T-helper 1 cell (primary cell): ENCODE measurements around the gene CD300H.
"Not testable (repeated sequence)": the region's sequence is repeated elsewhere in the genome, so short reads cannot be mapped to it uniquely, and the experiment has no call there.

Experiments used
- DNase-seq, 5 donors: peaks; one replicate each; pipeline ENCODE4 v3.0.0-alpha.2; 2012 to 2020

The CD300H gene

DNA sequence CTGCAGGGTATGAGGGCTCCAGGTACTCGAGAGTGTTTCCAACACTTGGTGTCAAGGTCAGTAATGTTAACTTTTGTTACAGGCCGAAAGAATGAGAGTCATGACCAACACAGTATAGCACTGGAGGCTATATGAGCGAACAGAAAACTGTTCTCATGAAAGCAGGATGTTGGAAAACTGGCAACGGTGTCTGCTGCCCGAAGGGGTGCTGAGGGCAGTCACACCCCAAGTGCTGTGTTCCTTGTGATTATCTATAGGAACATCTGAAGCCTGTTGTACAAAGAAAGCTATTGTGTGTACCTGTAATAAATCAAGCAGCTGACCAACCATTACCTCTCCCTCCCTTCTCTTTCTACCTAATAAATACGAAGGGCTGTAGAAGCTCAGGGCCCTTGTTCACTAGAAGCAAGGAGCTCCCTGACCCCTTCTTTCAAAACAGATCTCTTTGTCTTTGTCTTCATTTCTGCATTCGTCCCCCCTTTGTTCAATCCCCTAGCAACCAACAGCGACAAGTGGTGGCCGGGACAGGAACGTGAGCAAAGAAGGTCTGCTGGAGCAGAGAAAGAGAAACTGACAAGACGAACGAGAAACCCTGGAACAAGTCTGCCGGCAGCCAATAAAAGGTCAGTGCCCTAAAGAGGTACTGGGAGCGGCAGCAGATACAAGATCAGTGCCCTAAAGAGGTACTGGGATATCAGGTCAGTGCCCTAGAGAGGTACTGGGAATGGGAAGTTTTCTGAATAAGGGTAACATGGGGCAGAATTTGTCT is 17.2 kb upstream of the CD300H start:
- DNase-seq: no peak

- no peak for DNase-seq
Observed at GRCh38 chr17:74582633-74583032, 15.3 kb upstream of the CD300H start.

- DNase-seq: no peak
Observed at GRCh38 chr17:74579900-74580299, 12.6 kb upstream of the CD300H start.

DNA sequence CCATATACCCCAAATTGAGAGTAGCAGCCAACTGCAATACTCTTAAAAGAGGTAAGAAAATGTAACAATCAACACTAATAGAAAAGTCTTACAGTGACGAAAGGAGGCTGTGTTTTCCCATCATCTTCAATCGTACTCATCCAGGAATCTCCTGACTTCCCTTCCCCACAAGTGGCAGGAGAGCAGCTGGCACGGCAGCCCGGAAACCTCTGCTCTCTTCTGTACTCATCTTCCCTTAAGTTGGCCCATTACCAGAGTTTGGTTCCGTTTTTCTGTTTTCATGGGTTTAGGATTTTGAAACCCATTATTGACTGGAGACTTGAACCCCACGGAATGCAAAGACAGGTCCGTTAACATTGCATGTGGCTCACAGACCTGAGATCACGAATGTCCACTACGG is 11.7 kb upstream of the CD300H start:
- DNase-seq: no peak

DNA sequence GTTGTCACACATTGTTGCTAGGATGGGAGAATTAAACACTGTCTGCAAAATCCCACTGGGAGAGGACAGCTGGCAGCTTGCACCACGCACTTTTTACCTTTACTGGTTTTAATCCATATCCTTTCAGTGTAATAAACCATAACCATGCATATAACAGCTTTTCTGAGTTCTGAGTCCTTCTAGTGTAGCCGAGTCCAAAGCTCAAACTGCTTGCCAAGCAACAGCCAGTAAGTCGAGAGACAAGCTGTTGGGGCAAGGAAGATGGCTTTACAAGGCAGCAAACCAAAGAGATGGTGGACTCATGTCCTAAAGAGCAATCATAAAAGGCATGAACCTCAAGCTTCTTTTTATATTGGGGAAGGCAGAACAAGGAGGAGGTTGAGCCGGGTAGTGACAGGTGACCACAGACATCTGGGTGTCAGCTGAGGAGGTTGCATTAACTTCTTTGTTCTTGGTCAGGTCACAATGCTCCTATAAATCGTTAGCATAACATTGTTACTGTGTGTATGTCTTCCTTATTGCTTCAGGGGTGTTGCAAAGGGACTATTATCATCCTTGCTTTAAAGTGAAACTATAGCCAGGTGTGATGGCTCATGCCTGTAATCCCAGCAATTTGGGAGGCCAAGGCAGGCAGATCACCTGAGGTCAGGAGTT is 7.3 kb upstream of the CD300H start:
- no peak for DNase-seq

GRCh38 chr17:74573635-74574034 is 6.3 kb upstream of the CD300H start:
- not testable (repeated sequence) for DNase-seq

GRCh38 chr17:74573169-74573568 is 5.9 kb upstream of the CD300H start:
- no peak for DNase-seq

GRCh38 chr17:74571621-74572270 is 4.4 kb upstream of the CD300H start:
- no peak for DNase-seq

DNA sequence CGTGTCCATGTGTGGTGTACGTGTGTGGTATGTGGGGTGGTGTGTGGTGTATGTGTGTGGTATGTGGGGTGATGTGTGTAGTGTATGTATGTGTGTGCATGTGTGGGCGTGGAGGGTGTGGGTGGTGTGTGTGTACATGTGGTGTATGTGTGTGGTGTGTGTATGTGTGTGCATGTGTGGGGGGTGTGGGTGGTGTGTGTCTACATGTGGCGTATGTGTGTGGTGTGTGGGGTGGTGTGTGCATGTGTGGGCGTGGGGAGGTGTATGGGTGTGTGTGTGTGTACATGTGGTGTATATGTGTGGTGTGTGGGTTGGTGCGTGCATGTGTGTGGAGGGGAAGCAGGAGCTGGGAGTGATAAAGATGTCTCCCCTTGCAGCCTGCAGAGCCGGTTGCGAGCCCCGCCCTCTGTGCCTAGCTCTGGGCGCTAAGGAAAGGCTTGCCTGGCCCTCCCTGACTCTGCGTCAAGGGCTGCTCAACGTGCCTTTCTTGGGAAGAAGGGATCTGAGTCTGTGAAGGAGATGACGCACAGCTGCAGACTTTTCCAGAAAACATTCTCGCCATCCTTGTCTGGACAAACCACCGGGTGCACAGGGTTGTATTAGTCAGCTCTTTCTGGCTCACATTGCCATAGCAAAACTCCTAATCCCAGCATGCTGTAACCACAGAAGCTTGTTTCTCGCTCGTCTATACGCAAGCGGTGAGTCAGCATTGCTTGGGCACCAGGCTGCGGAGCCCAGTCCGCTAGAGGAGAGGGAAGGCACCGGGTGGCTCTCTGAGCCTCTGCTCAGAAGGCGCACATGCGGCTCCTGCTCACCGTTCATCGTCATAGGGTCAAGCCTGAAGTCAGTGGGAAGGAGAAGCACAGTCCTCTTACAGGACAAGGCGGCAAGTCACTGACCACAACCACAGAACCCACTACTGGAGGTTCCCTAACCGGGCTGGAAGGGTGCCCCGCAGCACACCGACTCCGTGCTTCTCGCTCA is 2.0 kb upstream of the CD300H start:
- peak in 1 of 5 donors; percentile 38 for DNase-seq

DNA sequence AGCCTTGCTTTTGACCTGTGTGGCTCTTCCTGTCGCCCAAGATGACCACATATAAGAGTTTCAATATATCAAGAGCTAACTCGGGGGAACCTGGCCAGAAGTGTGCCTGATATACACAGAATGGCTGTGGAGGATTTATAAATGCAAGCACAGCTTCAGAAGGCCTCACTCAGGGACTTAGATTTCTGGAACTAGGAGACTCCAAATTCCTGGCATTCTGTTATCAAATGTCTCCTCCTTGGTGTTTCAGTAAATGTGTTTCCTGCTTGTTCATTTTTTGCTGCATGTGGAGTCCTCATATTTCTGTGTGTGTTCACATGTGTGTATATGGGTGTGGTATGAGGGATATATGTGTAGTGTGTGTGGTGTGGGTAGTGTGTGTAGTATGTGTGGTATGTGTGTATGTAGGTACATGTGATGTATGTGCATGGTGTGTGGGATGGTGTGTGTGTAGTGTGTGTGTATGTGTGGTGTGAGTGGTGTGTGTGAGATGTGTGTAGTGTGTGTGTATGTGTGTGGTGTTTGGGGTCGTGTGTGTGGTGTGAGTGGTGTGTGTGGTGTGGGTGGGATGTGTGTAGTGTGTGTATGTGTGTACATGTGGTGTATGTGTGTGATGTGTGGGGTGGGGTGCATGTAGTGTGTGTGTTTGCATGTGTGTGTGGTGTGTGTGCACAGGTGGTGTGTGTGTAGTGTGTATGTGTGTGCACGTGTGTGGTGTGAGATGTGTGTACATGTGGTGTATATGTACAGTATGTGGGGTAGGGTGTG is 981 bp upstream of the CD300H start:
- no peak for DNase-seq

DNA sequence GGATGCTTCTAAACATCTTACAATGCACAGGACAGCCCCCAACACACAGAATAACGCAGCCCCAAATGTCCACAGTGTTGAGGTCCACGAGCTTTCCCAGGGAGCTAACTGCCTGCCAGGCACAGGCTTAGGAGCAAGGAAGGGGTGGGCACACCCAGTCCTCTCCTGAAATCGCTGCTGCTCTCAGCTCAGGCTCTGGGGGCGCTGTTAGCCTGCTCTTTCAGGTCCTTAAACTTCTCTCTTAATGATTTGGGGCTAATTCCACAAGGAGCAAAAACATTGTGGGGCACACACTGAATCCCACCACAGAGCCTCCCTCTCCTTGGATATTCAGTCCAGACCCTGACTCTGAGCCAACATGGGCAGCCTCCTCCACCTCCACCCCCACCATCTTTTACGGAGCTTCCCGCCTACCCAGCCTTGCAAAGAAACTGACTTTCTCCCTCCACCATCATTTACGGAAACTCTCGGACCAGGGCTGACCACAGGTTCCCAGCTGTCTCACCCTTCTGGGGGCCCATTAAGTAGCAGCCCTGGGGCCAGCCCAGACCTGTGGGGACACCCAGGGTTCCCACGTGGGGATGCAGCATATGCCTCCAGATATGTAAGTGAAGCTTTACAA is 1.1 kb downstream of the CD300H start:
- peak in 1 of 5 donors; percentile 3 for DNase-seq

GRCh38 chr17:74565126-74565525 is 2.2 kb downstream of the CD300H start:
- DNase-seq: no peak

DNA sequence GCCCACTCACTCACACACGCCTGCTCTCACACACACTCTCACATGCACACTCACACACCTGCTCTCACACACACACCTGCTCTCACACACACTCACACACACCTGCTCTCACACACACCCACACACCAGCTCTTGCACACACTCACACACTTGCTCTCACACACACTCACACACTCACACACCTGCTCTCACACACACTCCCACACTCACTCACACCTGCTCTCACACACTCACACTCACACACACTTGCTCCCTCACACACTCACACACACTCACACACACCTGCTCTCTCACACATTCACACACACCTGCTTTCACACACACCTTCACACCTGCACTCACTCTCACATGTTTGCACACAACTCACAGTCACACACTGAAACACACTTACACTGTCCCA is 4.0 kb downstream of the CD300H start:
- no peak for DNase-seq

- DNase-seq: no peak
Observed at GRCh38 chr17:74561586-74561985, 5.7 kb downstream of the CD300H start.

DNA sequence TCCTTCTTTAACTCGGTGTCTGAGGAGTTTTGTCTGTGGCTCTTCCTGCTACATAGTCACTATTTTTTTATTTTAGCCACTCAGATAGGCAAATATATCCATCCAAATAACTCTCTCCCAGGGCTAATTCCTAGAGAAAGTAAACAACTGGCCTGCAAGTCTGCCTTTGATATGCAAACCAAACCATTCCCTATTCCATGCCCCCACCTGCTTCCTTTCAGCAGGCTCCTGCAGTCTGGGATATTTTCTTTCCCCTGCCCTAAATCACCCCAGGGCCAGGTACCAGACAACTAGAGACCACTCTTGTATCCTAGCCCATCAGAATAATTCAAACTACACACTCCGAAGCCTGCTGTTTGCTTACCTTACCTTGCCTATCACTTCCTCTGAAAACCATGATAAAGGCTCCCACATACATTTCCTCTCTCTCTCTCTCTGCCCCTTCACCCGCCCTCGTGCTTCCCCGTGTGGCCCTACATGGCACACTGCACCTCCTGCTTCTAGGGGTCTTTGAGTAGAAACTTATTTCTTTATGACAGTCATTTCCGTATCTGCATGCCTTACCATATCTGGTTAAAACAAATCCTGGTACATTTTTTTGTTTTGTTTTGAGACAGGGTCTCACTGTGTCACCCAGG is 8.3 kb downstream of the CD300H start:
- no peak for DNase-seq

DNA sequence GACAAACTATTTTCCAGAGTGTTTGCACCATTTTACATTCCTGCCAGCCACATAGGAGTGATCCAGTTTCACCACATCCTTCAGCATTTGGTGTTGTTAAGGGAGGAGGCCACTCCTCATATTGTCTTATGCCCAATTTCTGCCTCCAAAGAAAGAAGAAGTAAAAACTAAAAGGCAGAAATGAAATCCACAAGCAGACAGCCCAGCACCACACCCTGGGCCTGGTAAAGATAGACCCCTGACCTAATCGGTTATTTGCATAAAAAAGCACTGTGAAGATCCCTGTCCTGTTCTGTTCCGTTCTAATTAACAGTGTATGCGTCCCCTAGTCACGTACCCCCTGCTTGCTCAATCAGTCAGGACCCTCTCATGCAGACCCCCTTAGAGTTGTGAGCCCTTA is 8.9 kb downstream of the CD300H start:
- not testable (repeated sequence) for DNase-seq

DNA sequence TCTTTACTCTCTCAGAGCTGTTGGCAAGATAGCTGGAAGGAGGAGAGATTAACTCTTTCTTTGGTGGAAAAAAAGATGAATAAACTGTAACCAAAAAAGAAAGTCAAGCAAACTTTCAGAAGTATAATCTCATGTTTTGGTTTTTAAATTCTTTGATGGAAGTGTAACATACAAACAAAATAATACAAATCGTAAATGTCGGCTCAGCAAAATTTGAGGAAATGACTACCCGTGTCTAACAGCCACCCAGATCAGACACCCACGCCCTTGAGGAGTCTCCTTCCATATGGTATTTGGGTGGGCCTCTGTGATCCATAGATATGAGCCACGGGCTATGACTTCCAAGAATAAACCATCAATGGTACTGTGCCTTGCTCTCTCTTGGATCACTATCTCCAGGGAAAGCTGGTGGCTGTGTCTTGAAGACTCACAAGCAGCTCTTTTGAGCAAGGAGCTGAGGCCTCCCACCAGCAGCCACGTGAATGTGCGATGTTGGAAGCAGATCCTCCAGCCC is 11.8 kb downstream of the CD300H start:
- no peak for DNase-seq

- DNase-seq: no peak
Observed at GRCh38 chr17:74554909-74555308, 12.4 kb downstream of the CD300H start.

DNA sequence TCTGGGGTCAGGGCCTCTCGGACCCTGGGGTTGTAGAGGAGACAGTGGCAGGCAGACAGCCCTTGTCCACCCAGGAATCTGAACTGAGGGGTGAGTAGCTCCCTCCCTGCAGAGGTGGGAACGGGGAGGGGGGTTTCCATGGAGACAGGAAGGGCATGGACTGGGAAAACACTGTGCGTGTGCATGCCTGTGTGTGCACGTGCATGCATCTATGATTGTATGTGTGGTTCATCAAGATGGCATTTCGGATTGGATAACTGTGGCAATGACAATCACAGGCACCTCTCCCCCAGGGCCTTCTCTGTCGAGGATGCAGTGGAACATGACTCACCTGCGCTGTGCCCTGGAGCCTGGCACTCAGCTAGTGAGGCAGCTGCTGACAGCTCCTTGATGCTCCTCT is 15.3 kb downstream of the CD300H start:
- no peak for DNase-seq

GRCh38 chr17:74550602-74551001 is 16.7 kb downstream of the CD300H start:
- DNase-seq: no peak

DNA sequence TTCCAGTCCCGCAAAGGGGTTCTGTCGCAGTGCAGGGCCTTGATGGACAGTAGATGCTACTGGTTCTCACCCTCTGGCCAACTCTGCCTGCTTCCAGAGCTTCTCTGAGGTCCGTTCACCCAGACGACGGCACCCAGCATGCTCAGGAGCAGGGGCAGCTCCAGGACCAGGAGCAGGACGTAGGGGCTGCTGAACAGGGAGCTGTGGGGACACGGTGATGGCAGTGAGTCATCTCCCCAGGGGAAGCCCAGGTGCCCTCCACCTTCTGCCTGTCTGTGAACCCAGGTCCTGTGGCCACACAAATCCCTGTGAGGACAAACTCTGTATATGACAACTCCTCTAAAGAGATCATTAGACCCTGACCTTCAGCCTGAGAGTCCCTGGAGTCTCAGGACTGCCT is 18.0 kb downstream of the CD300H start:
- DNase-seq: no peak
